SK-N-SH treated with all-trans-retinoic acid at 6 μM for 48 hours (cell line): ENCODE measurements around the gene PRCP.

ENCODE experiments used
- ATAC-seq: fragments of 200-7000 bp; cut with Tn5 transposase; 3 replicates; pipeline ENCODE4 v1.9.1; 2020; ENCODE audit warnings: mild to moderate bottlenecking, moderate library complexity
- ARNTL ChIP-seq: fragments of 450-650 bp; formaldehyde crosslinking; IDR thresholded peaks from 2 replicates; pipeline ENCODE4 v1.5.0; 2020; ENCODE audit warnings: low read depth, mild to moderate bottlenecking, moderate library complexity, borderline replicate concordance
- CSDC2 ChIP-seq: fragments of 250-450 bp; sonication (Bioruptor Pico); IDR thresholded peaks from 2 replicates; pipeline ENCODE4 v1.5.0; 2020; ENCODE audit warnings: mild to moderate bottlenecking, moderate library complexity
- GLIS3 ChIP-seq: fragments of 250-450 bp; sonication (Bioruptor Pico); IDR thresholded peaks from 2 replicates; pipeline ENCODE4 v1.5.0; 2020; ENCODE audit warnings: mild to moderate bottlenecking, moderate library complexity
- ISL1 ChIP-seq: fragments of 250-450 bp; sonication (Bioruptor Pico); IDR thresholded peaks from 2 replicates; pipeline ENCODE4 v2.1.2; 2022; ENCODE audit warnings: mild to moderate bottlenecking, moderate library complexity
- OSR1 ChIP-seq: fragments of 250-450 bp; sonication (Bioruptor Pico); IDR thresholded peaks from 2 replicates; pipeline ENCODE4 v1.8.0; 2022; ENCODE audit warnings: moderate library complexity, mild to moderate bottlenecking, inconsistent platforms
- PPARA ChIP-seq: fragments of 250-450 bp; sonication (Bioruptor Pico); IDR thresholded peaks from 2 replicates; pipeline ENCODE4 v1.5.0; 2020; ENCODE audit warnings: mild to moderate bottlenecking, borderline replicate concordance
- RARB ChIP-seq: fragments of 250-450 bp; sonication (Bioruptor Pico); IDR thresholded peaks from 2 replicates; pipeline ENCODE4 v1.8.0; 2021; ENCODE audit warnings: mild to moderate bottlenecking, moderate library complexity
- SNAI2 ChIP-seq: fragments of 250-450 bp; sonication (Bioruptor Pico); IDR thresholded peaks from 2 replicates; pipeline ENCODE4 v1.5.0; 2020; ENCODE audit warnings: mild to moderate bottlenecking, moderate library complexity
- TCF4 ChIP-seq: fragments of 250-450 bp; sonication (Bioruptor Pico); IDR thresholded peaks from 2 replicates; pipeline ENCODE4 v1.8.0; 2021; ENCODE audit warnings: mild to moderate bottlenecking, moderate library complexity, borderline replicate concordance
- ZC3H10 ChIP-seq: fragments of 250-450 bp; sonication (Bioruptor Pico); IDR thresholded peaks from 2 replicates; pipeline ENCODE4 v1.5.1; 2021; ENCODE audit warnings: mild to moderate bottlenecking, moderate library complexity
- ZFP30 ChIP-seq: fragments of 450-650 bp; formaldehyde crosslinking; IDR thresholded peaks from 2 replicates; pipeline ENCODE4 v1.5.0; 2022; ENCODE audit warnings: mild to moderate bottlenecking, moderate library complexity
- ZNF565 ChIP-seq: fragments of 450-650 bp; formaldehyde crosslinking; conservative IDR thresholded peaks from 2 replicates; pipeline ENCODE4 v1.5.0; 2020; ENCODE audit warnings: low read depth, mild to moderate bottlenecking, moderate library complexity
- ZNF70 ChIP-seq: fragments of 450-650 bp; formaldehyde crosslinking; IDR thresholded peaks from 2 replicates; pipeline ENCODE4 v1.5.0; 2020; ENCODE audit warnings: mild to moderate bottlenecking, moderate library complexity
- ZNF8 ChIP-seq: fragments of 450-650 bp; formaldehyde crosslinking; IDR thresholded peaks from 2 replicates; pipeline ENCODE4 v1.5.0; 2020; ENCODE audit warnings: mild to moderate bottlenecking, moderate library complexity
- TF ChIP-seq, protein P1 (sequence below): fragments of 250-450 bp; sonication (Bioruptor Pico); IDR thresholded peaks from 2 replicates; pipeline ENCODE4 v1.8.0; 2020; ENCODE audit warnings: mild to moderate bottlenecking, moderate library complexity, borderline replicate concordance
- TF ChIP-seq, protein P2 (sequence below): fragments of 250-450 bp; sonication (Bioruptor Pico); IDR thresholded peaks from 2 replicates; pipeline ENCODE4 v1.5.1; 2021; ENCODE audit warnings: mild to moderate bottlenecking, moderate library complexity
- TF ChIP-seq, protein P3 (sequence below): fragments of 250-450 bp; sonication (Bioruptor Pico); IDR thresholded peaks from 2 replicates; pipeline ENCODE4 v1.5.1; 2020; ENCODE audit warnings: low read depth, mild to moderate bottlenecking, moderate library complexity
- TF ChIP-seq, protein P4 (sequence below): fragments of 250-450 bp; sonication (Bioruptor Pico); IDR thresholded peaks from 2 replicates; pipeline ENCODE4 v1.5.0; 2020; ENCODE audit warnings: mild to moderate bottlenecking, moderate library complexity

Gene PRCP

DNA sequence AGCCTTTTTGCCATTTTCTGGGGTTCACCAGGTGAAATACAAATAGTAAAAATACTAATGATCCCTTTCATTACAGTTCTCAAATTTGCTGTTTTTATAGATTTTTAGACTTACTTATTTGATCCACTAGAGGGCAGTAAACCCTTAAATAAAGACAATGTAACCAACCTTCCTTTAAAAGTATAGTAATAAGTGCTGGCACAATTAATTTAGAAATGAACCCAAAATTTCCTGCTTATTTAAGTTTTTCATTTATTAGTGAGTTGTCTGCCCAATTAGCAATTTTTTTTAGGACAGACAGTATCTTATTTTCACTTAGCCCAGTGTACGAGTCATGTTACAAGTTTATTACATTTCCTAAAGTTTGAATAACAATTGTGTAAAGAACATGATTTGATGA, 6.0 kb upstream of the PRCP start (continued):
- TF ChIP-seq, protein P1, sequence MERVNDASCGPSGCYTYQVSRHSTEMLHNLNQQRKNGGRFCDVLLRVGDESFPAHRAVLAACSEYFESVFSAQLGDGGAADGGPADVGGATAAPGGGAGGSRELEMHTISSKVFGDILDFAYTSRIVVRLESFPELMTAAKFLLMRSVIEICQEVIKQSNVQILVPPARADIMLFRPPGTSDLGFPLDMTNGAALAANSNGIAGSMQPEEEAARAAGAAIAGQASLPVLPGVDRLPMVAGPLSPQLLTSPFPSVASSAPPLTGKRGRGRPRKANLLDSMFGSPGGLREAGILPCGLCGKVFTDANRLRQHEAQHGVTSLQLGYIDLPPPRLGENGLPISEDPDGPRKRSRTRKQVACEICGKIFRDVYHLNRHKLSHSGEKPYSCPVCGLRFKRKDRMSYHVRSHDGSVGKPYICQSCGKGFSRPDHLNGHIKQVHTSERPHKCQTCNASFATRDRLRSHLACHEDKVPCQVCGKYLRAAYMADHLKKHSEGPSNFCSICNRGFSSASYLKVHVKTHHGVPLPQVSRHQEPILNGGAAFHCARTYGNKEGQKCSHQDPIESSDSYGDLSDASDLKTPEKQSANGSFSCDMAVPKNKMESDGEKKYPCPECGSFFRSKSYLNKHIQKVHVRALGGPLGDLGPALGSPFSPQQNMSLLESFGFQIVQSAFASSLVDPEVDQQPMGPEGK (CRISPR knock-in tag): no peak
- TF ChIP-seq ARNTL (CRISPR knock-in tag): no peak

DNA sequence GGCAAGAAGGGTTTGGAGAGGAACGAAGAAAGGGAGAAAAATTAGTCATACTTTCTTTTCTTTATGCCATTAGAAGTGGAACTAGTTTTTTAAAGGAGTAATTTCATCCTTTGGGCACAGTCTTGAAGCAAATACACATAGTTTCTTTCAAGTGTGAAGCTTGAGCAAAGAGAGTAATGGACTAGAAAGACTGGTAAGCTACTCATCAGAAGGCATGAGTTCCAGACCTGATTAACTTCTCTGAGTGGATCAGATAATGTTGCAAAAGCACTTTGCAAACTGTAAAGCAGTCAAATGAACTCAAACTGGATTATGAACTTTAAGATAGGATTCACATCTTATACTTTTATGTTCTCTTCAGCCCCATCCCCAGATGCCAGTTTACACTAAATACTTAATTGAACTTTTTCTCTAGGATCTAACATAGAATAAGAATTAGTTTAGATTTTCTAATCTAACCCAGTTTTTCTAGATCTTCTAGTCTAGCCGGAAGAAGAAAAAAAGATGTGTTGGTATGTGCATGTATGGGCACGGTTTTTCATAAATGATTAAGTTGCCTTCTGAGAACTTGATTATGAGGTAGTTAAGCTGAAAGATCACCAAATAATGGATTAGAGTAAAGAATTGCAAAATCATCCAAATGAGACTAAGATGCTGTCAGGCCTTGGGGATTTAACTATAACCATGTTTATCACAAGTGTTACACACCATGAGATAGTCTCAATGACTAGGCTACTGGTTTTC, 3.8 kb upstream of the PRCP start:
- TF ChIP-seq SNAI2 (no peak), ZNF8 (CRISPR knock-in tag) (no peak), PPARA (CRISPR knock-in tag) (no peak), ZFP30 (CRISPR knock-in tag) (no peak), ZNF70 (CRISPR knock-in tag) (no peak), TCF4 (CRISPR knock-in tag) (no peak), ZNF565 (CRISPR knock-in tag) (no peak), GLIS3 (CRISPR knock-in tag) (no peak), ZC3H10 (CRISPR knock-in tag) (no peak), ARNTL (CRISPR knock-in tag) (no peak)
- TF ChIP-seq, protein P1 (CRISPR knock-in tag): no peak
- no peak for ATAC-seq

DNA sequence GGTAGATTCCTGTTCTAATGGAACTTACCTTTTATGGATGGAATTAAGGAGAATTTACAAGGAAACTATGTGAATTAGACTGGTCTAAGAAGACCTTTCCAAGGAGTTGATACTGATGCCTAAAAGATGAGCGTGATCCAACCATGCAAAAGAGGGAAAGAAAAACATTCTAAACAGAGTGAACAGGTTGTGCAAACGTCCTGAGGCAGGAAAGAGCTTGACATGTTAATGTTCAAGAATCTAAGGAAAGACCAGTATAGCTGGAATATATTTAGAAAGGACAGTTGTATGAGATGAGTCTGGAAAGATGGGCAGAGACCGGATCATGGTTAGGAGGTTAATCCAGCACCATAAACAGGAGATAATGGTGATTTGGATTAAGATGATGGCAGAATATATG, 2.6 kb upstream of the PRCP start:
- no peak for TF ChIP-seq OSR1
- TF ChIP-seq, protein P2, sequence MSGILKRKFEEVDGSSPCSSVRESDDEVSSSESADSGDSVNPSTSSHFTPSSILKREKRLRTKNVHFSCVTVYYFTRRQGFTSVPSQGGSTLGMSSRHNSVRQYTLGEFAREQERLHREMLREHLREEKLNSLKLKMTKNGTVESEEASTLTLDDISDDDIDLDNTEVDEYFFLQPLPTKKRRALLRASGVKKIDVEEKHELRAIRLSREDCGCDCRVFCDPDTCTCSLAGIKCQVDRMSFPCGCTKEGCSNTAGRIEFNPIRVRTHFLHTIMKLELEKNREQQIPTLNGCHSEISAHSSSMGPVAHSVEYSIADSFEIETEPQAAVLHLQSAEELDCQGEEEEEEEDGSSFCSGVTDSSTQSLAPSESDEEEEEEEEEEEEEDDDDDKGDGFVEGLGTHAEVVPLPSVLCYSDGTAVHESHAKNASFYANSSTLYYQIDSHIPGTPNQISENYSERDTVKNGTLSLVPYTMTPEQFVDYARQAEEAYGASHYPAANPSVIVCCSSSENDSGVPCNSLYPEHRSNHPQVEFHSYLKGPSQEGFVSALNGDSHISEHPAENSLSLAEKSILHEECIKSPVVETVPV: no peak
- TF ChIP-seq ZFP30 (CRISPR knock-in tag): no peak
- TF ChIP-seq ARNTL (CRISPR knock-in tag): no peak
- TF ChIP-seq, protein P3, sequence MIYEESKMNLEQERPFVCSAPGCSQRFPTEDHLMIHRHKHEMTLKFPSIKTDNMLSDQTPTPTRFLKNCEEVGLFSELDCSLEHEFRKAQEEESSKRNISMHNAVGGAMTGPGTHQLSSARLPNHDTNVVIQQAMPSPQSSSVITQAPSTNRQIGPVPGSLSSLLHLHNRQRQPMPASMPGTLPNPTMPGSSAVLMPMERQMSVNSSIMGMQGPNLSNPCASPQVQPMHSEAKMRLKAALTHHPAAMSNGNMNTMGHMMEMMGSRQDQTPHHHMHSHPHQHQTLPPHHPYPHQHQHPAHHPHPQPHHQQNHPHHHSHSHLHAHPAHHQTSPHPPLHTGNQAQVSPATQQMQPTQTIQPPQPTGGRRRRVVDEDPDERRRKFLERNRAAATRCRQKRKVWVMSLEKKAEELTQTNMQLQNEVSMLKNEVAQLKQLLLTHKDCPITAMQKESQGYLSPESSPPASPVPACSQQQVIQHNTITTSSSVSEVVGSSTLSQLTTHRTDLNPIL (CRISPR knock-in tag): no peak
- TF ChIP-seq, protein P4, sequence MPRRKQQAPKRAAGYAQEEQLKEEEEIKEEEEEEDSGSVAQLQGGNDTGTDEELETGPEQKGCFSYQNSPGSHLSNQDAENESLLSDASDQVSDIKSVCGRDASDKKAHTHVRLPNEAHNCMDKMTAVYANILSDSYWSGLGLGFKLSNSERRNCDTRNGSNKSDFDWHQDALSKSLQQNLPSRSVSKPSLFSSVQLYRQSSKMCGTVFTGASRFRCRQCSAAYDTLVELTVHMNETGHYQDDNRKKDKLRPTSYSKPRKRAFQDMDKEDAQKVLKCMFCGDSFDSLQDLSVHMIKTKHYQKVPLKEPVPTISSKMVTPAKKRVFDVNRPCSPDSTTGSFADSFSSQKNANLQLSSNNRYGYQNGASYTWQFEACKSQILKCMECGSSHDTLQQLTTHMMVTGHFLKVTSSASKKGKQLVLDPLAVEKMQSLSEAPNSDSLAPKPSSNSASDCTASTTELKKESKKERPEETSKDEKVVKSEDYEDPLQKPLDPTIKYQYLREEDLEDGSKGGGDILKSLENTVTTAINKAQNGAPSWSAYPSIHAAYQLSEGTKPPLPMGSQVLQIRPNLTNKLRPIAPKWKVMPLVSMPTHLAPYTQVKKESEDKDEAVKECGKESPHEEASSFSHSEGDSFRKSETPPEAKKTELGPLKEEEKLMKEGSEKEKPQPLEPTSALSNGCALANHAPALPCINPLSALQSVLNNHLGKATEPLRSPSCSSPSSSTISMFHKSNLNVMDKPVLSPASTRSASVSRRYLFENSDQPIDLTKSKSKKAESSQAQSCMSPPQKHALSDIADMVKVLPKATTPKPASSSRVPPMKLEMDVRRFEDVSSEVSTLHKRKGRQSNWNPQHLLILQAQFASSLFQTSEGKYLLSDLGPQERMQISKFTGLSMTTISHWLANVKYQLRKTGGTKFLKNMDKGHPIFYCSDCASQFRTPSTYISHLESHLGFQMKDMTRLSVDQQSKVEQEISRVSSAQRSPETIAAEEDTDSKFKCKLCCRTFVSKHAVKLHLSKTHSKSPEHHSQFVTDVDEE (CRISPR knock-in tag): no peak
- TF ChIP-seq RARB (CRISPR knock-in tag): no peak
- TF ChIP-seq CSDC2 (CRISPR knock-in tag): no peak
- no peak for TF ChIP-seq TCF4 (CRISPR knock-in tag)
- TF ChIP-seq ZNF8 (CRISPR knock-in tag): no peak
- no peak for TF ChIP-seq ZC3H10 (CRISPR knock-in tag)
- no peak for TF ChIP-seq GLIS3 (CRISPR knock-in tag)
- TF ChIP-seq ISL1 (CRISPR knock-in tag): no peak
- ATAC-seq: no peak
